Astrocyte of the cerebellum (primary cell): ENCODE measurements around the gene OR6B2.

Source experiments
- DNase-seq: peaks from one replicate; pipeline ENCODE4 v3.0.0-alpha.2; 2011; ENCODE audit warnings: low read depth
- H3K4me3 ChIP-seq: 2 replicates; pipeline ENCODE4 v1.5.1; 2011; ENCODE audit warnings: mild to moderate bottlenecking, low read depth, low read length, moderate library complexity
- in situ Hi-C: cut with HindIII; loops from 2 replicates; pipeline ENCODE4 v1.10.0; 2017; ENCODE audit warnings: low sequenced_read_pairs
- TF ChIP-seq, protein P1 (sequence below): IDR thresholded peaks from 2 replicates; pipeline ENCODE4 v1.5.1; 2012; ENCODE audit warnings: low read length, low read depth, moderate library complexity, mild to moderate bottlenecking; ENCODE audit errors: missing control alignments

OR6B2 gene

GRCh38 chr2:240030379-240031094 is at the start of gene OR6B2:
OR6B2 (minus strand) TSS chr2:240030429; CDS start chr2:240030429, 0 bp downstream.
- in situ Hi-C loops, result no loop called here
- TF ChIP-seq, protein P1, sequence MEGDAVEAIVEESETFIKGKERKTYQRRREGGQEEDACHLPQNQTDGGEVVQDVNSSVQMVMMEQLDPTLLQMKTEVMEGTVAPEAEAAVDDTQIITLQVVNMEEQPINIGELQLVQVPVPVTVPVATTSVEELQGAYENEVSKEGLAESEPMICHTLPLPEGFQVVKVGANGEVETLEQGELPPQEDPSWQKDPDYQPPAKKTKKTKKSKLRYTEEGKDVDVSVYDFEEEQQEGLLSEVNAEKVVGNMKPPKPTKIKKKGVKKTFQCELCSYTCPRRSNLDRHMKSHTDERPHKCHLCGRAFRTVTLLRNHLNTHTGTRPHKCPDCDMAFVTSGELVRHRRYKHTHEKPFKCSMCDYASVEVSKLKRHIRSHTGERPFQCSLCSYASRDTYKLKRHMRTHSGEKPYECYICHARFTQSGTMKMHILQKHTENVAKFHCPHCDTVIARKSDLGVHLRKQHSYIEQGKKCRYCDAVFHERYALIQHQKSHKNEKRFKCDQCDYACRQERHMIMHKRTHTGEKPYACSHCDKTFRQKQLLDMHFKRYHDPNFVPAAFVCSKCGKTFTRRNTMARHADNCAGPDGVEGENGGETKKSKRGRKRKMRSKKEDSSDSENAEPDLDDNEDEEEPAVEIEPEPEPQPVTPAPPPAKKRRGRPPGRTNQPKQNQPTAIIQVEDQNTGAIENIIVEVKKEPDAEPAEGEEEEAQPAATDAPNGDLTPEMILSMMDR, result no peak

DNA sequence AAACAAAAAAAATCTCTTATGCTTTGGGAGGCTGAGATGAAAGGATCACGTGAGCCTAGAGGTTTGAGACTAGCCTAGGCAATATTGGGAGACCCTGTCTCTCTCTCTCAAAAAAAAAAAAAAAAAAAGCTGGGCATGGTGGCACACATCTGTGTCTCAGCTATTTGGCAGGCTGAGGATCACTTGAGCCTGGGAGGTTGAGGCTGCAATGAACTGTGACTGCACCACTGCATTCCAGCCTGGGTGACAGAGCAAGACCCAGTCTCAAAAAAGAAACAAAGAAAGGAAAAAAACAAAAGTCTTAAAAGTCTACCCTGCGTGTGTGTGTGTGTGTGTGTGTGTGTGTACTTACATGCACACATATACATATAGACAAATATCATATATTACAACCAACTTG is 48.4 kb upstream of the OR6B2 start:
- H3K4me3 ChIP-seq, result no peak overlapping the region
- no peak for DNase-seq
- TF ChIP-seq, protein P1, result no peak
- in situ Hi-C loops, result no loop called here

More at GRCh38 chr2:240030379-240031094, at the start of gene OR6B2:
- H3K4me3 ChIP-seq, result no peak within 1 kb of the TSS
- no peak for DNase-seq

- in situ Hi-C loops, result no loop called here
- H3K4me3 ChIP-seq, result no peak overlapping the region
- no peak for DNase-seq
- TF ChIP-seq, protein P1, result no peak
Observed at GRCh38 chr2:240077442-240077841, 47.2 kb upstream of the OR6B2 start.

GRCh38 chr2:240074545-240074944 is 44.3 kb upstream of the OR6B2 start:
- no peak for DNase-seq
- in situ Hi-C loops, result no loop called here
- no peak overlapping the region for H3K4me3 ChIP-seq
- TF ChIP-seq, protein P1, result no peak

DNA sequence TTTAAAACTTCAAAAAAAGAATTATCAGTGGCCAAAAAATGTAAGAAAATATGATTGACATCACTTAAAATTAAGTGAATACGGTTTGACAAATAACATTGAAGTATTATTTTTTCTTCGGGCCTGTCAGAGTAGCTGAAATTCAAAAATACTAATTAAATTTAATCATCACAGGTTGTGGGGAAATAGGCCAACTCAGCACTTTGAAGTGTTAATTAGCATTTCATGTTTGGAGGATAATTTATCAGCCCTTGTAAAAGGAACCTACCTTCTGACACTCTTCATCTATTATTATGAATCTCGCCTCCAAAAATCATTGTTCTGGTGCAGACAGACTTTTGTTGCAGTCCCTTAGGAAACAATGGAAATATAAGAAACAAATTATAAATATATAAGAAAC is 40.7 kb upstream of the OR6B2 start:
- no peak overlapping the region for H3K4me3 ChIP-seq
- TF ChIP-seq, protein P1, result no peak
- no peak for DNase-seq
- in situ Hi-C loops, result no loop called here

GRCh38 chr2:240069829-240070228 is 39.6 kb upstream of the OR6B2 start:
- no peak overlapping the region for H3K4me3 ChIP-seq
- DNase-seq, result no peak
- in situ Hi-C loops, result no loop called here
- TF ChIP-seq, protein P1, result no peak

- no peak for DNase-seq
- in situ Hi-C loops, result no loop called here
Observed at GRCh38 chr2:240068193-240068592, 38.0 kb upstream of the OR6B2 start.

More at GRCh38 chr2:240068193-240068592, 38.0 kb upstream of the OR6B2 start:
- no peak overlapping the region for H3K4me3 ChIP-seq
- TF ChIP-seq, protein P1, result no peak
